ENCODE data around the gene PNPLA8.

GRCh38 chr7:108479118-108479517, 46.8 kb downstream of the PNPLA8 start:
- TF ChIP-seq POLR2A (IDR thresholded peaks at IDR 0.05; ENCODE audit: low read depth, low read length) (no peak), POLR2AphosphoS5 (IDR thresholded peaks at IDR 0.05; ENCODE audit: low read depth, low read length) (no peak), SPI1 (IDR thresholded peaks at IDR 0.05; ENCODE audit: low read depth, low read length) (no peak), POU2F2 (IDR thresholded peaks at IDR 0.05; ENCODE audit: low read depth, low read length) (no peak), TAF1 (IDR thresholded peaks at IDR 0.05; ENCODE audit: low read depth, low read length) (no peak), PAX5 (IDR thresholded peaks at IDR 0.05; ENCODE audit: insufficient read depth, low read length, severe bottlenecking) (no peak)

Measured in GM12891 (cell line).